Astrocyte of the spinal cord (primary cell): Measurements from ENCODE around the gene AGBL3.

Source experiments
- DNase-seq: peaks from one replicate; pipeline ENCODE4 v3.0.0; 2011; ENCODE audit warnings: low read depth, low spot score
- H3K4me3 ChIP-seq: 2 replicates; pipeline ENCODE4 v1.5.1; 2011; ENCODE audit warnings: low read depth, mild to moderate bottlenecking, low read length, moderate library complexity
- in situ Hi-C: cut with HindIII; loops from 2 replicates; pipeline ENCODE4 v1.10.0; 2017; ENCODE audit warnings: low sequenced_read_pairs
- TF ChIP-seq, protein P1 (sequence below): IDR thresholded peaks from 2 replicates; pipeline ENCODE4 v1.5.1; 2012; ENCODE audit warnings: low read depth, mild to moderate bottlenecking, low read length, inconsistent platforms

The AGBL3 gene

DNA sequence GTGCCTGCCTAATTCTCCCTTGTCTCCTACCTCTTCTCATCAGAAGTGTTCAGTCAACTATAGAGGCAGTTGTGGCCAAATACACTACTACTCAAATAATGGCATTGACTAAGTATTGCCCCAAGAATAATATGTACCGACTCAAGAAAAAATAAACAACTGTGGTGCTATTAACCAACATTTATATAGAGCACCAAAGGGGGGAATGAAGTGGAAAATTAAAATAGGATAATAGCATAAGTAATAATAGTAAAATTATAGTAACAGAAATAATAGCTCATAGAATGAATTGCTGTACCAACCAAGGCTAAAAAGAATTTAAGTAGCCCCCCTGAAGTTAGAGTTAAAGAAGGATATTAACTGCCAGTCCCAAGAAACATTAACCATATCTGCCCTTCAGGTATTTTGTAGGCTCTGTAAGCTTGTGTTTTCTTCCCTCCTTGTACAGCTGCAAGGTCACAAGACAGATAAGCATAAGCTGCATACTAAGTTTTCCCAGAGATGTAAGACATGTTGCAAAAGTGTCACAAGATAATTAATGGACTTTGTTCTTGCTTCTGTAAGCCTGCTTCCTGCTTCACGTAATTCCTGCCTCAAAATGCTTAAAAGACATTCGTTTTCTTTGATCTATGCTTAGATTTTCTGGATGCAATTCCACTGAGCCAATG lies 195.1 kb downstream of the AGBL3 start:
- in situ Hi-C loops, result no loop called here
- no peak overlapping the region for H3K4me3 ChIP-seq

DNA sequence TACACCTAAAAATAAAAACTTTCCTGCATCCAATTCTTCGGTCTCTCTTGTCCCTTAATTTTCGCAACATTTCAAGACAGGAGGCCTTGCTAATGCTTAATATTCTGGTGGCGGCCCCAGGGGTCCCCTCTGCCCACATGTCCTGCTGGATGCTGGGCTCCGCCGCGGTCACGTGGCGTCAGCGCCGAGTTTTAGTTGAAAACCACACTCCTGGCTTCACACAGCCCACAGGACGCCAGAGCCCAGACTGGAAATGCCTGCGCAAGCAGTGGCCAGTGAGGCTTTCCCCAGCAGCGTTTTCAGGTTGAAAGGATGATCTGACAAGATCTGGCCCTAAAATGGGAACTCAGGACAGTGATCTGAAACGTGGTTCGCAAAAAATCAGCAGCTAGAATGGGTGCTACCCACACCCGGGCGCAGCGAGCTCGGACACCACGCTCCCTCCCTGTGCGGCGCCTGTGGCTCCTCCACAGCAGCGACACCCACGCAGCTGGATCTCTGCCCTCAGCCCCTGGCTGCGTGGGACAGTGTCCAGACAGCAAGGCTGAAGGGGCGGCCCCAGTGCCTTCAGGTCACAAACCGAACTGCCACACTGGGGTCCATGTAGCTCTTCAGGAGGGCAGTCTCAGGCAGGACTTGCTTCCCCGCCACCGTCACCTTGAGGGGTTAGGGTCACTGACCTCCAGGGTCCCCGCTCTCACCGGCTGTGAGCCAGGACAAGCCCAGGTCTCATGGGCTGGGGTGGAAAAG lies 195.8 kb downstream of the AGBL3 start:
- in situ Hi-C loops, result no loop called here
- TF ChIP-seq, protein P1, sequence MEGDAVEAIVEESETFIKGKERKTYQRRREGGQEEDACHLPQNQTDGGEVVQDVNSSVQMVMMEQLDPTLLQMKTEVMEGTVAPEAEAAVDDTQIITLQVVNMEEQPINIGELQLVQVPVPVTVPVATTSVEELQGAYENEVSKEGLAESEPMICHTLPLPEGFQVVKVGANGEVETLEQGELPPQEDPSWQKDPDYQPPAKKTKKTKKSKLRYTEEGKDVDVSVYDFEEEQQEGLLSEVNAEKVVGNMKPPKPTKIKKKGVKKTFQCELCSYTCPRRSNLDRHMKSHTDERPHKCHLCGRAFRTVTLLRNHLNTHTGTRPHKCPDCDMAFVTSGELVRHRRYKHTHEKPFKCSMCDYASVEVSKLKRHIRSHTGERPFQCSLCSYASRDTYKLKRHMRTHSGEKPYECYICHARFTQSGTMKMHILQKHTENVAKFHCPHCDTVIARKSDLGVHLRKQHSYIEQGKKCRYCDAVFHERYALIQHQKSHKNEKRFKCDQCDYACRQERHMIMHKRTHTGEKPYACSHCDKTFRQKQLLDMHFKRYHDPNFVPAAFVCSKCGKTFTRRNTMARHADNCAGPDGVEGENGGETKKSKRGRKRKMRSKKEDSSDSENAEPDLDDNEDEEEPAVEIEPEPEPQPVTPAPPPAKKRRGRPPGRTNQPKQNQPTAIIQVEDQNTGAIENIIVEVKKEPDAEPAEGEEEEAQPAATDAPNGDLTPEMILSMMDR, result no peak
- no peak for DNase-seq
- no peak overlapping the region for H3K4me3 ChIP-seq

More for the DNA sequence above, 195.1 kb downstream of the AGBL3 start:
- TF ChIP-seq, protein P1, result no peak
- no peak for DNase-seq

DNA sequence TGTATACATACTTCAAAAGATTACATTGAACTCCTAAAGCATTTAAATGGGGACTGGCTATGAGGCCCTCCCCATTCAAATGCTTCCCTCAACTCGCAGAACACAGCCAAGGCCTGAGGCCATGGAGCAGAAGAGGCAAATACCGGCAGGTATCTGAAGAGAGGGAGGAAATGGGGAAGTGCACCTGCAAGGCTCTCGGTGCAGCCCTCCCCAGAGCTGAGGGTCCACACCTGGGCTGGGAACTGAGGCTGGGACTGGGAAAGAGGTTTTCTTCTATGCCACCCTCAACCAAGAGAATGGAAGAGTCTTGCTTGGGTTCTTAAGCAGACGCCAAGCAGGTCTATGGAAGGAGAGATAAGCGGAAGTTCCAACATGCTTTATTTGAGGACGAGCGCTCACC lies 197.2 kb downstream of the AGBL3 start:
- DNase-seq, result no peak
- no peak overlapping the region for H3K4me3 ChIP-seq
- in situ Hi-C loops, result no loop called here
- TF ChIP-seq, protein P1, result no peak

DNA sequence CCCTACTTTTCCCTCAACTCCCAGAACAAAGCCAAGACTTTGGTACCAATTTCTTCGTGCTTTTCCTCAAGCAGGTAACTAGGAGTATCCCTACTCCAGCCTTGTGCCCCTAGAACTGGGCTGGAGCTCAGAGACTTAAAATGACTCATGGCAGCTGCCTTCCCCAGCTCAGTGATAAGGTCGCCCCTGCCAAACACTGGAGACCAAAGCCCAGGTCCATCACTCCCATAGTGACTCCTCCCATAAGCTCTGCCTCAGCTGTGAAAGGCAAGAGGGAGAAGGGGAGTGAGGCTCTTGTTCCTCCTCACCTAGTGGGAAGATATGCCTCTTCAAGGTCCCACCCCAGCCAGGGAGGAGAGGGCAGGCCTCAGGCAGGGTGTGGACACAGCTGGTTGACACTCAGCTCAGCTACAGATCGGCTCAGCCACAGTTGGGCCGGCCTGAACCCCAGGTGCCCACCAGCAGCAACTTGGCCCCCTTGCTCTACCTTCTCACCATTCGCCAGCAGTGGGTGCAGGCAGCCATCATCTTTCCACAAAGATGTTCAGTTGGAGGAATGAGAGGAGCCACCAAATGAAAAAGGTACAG lies 198.0 kb downstream of the AGBL3 start:
- in situ Hi-C loops, result no loop called here
- DNase-seq, result no peak
- TF ChIP-seq, protein P1, result no peak
- no peak overlapping the region for H3K4me3 ChIP-seq
